Choroid plexus epithelial cell (primary cell): Measurements from ENCODE around the gene CACNB4.
"Not testable (repeated sequence)": the region's sequence is repeated elsewhere in the genome, so short reads cannot be mapped to it uniquely, and the experiment has no call there.

Source experiments
- DNase-seq: peaks from one replicate; pipeline ENCODE4 v3.0.0-alpha.2; 2010; ENCODE audit warnings: low read depth
- H3K4me3 ChIP-seq: 2 replicates; pipeline ENCODE4 v1.5.1; 2011; ENCODE audit warnings: low read depth, mild to moderate bottlenecking, control low read depth, low read length, moderate library complexity
- CTCF ChIP-seq: conservative IDR thresholded peaks from 2 replicates; pipeline ENCODE4 v1.5.1; 2011; ENCODE audit warnings: low read depth, mild to moderate bottlenecking, control low read depth, inconsistent platforms, low read length, moderate library complexity

Gene CACNB4

DNA sequence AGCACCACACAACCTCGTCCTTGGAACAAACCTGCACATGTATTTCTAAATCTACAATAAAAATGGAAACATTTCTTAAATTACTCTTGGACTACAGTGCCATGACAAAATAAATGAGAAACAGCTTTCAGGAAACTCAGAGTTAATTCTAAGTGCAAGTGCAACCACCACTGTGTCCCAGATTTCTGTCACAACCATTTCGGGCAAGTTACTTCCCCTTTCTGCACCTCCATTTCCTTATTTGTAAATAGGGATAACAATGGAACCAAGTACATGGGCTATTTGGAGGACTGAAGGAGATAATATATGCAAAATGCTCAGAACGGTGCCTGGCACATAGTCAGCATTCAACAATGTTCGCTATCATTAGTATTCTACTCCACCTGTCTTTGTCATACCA is 93.2 kb downstream of the CACNB4 start:
- no peak for DNase-seq
- TF ChIP-seq CTCF: no peak
- no peak overlapping the region for H3K4me3 ChIP-seq

- not testable (repeated sequence) for DNase-seq, H3K4me3 ChIP-seq
Measured at GRCh38 chr2:152003283-152003682, 95.6 kb downstream of the CACNB4 start.

GRCh38 chr2:151999053-151999452 is 99.8 kb downstream of the CACNB4 start:
- TF ChIP-seq CTCF: peak; percentile 88
- peak; percentile 63 for DNase-seq

DNA sequence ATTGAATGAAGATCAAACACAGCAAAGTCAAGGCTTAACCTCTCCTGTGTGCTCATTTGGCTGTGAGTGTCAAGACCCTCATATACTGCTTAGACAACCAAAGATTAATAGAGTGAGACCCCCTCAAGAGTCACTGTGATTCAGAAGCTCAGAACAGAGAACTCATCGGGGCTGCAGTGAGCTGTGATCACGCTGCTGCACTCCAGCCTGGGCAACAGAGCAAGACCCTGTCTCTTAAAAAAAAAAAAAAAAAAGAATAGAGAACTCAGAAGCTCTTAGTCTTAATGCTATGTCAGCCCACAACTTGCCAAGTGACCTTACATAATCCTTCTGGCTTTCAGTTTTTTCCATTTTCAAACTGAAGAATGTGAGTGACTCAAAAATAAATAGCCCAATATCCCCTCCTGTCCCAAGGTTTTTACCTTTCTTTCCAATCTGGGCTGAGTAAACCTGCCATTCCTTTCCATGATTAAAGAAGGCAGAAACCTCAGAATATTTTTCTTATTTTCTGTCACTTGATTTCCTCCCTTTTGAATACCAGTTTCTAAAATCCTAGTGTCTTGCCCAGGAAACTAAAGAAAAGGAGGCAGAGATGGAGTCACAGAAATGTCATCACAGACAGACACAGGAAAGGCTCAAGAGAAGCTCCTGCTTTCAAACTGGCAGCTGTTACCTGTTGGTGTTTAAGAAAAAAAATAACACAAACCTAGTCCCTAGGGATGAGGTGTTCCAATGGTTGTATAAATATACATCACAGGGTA is 102.4 kb downstream of the CACNB4 start:
- DNase-seq: no peak

More at GRCh38 chr2:151999053-151999452, 99.8 kb downstream of the CACNB4 start:
- no peak overlapping the region for H3K4me3 ChIP-seq

GRCh38 chr2:151995161-151995557 is 103.7 kb downstream of the CACNB4 start:
- no peak for DNase-seq
- no peak for TF ChIP-seq CTCF
- H3K4me3 ChIP-seq: no peak overlapping the region

More for the DNA sequence above, 102.4 kb downstream of the CACNB4 start:
- no peak for TF ChIP-seq CTCF
- H3K4me3 ChIP-seq: no peak overlapping the region

DNA sequence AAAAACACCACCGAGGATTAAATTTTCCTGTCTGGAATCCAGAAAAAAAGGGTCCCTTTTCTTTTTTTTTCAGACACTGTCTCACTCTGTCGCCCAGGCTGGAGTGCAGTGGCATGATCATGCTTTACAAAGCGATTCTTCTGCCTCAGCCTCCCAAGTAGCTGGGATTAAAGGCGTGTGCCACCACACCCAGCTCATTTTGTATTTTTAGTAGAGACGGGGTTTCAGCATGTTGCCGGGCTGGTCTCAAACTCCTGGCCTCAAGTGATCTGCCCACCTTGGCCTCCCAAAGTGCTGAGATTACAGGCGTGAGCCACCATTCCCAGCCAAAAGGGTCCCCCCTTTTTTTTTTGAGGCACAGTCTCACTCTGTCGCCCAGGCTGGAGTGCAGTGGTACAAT is 104.7 kb downstream of the CACNB4 start:
- DNase-seq: not testable (repeated sequence)

GRCh38 chr2:151991010-151991409 is 107.8 kb downstream of the CACNB4 start:
- no peak overlapping the region for H3K4me3 ChIP-seq
- TF ChIP-seq CTCF: no peak
- no peak for DNase-seq

More for the DNA sequence above, 104.7 kb downstream of the CACNB4 start:
- not testable (repeated sequence) for H3K4me3 ChIP-seq

DNA sequence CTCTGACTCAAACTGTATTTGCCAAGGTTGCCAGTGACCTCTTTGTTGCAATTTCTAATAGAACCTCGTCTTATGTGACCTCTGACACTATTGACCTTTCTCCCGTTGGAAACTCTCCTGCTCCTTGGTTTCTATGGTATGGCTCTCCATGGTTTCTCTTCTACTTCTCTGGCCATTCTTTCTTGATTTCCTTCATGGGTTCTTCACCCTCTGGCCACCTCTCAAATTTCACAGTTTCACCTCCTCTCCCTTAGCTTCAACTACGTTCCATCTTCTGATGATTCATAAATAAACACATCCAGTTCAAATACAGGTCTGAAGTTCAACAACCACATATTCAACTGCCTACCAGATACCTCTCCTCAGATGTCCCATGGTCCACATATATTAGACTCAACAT is 109.5 kb downstream of the CACNB4 start:
- no peak for TF ChIP-seq CTCF
- no peak overlapping the region for H3K4me3 ChIP-seq
- no peak for DNase-seq
